GM23338 (cell line): Measurements from ENCODE around the gene CHRD. TPM values are rescaled to one million over a fixed set of nuclear protein-coding genes. Genes with fewer than 3 reads are reported as not detected.

ENCODE experiments used
- polyA plus RNA-seq: library from polyadenylated mRNA; unstranded; fragments of >200 nt; fragmentation: Nextera tagmentation; extraction: Ambion mirVana; gene quantifications from 2 replicates; pipeline ENCODE4 v1.2.1, GENCODE V29; 2016
- total RNA-seq: library from RNA; depleted of rRNA; stranded (reverse); fragments of >200 nt; shearing (Covaris generic); gene quantifications from 2 replicates; pipeline ENCODE4 v1.2.3, GENCODE V29; 2014; rRNA removed

CHRD gene
- total and polyA plus RNA-seq, 2 experiments from 2014 or later = 0.34 to 0.66 TPM

Other genes starting within 250 kb of the CHRD start
- 36.6 and 43.3 TPM in 2 replicates for gene EIF2B5, start 244.7 kb upstream of the CHRD start, total RNA-seq
- 26.4 and 27.8 TPM in 2 replicates for gene EIF2B5, start 244.7 kb upstream of the CHRD start, polyA plus RNA-seq
- gene DVL3, start 224.7 kb upstream of the CHRD start, total RNA-seq = 50.2 and 55.5 TPM in 2 replicates
- gene DVL3, start 224.7 kb upstream of the CHRD start, polyA plus RNA-seq = 25.6 and 33.5 TPM in 2 replicates
- 269 and 305 TPM in 2 replicates for gene AP2M1, start 205.2 kb upstream of the CHRD start, total RNA-seq
- 190 and 215 TPM in 2 replicates for gene AP2M1, start 205.2 kb upstream of the CHRD start, polyA plus RNA-seq
- gene ABCF3, start 193.9 kb upstream of the CHRD start, total RNA-seq = 48.9 and 60.4 TPM in 2 replicates
- gene ABCF3, start 193.9 kb upstream of the CHRD start, polyA plus RNA-seq = 32.7 and 33.4 TPM in 2 replicates
- 0.66 TPM in 1 of 2 replicates, not detected in the other for gene VWA5B2, start 150.5 kb upstream of the CHRD start, total RNA-seq
- not detected in 2 replicates for gene VWA5B2, start 150.5 kb upstream of the CHRD start, polyA plus RNA-seq
- 107 and 109 TPM in 2 replicates for gene ALG3, start 131.1 kb upstream of the CHRD start, total RNA-seq
- 76.9 and 87.9 TPM in 2 replicates for gene ALG3, start 131.1 kb upstream of the CHRD start, polyA plus RNA-seq
- gene EEF1AKMT4, start 130.4 kb upstream of the CHRD start, total RNA-seq = 9.8 and 14.3 TPM in 2 replicates
- 11.2 and 12.9 TPM in 2 replicates for gene EEF1AKMT4, start 130.4 kb upstream of the CHRD start, polyA plus RNA-seq
- gene CAMK2N2, start 118.5 kb upstream of the CHRD start, total RNA-seq = 1.3 and 1.5 TPM in 2 replicates
- gene CAMK2N2, start 118.5 kb upstream of the CHRD start, polyA plus RNA-seq = 0.32 and 0.63 TPM in 2 replicates
- 0.24 TPM in 1 of 2 replicates, not detected in the other for gene ECE2, start 104.0 kb upstream of the CHRD start, total RNA-seq
- 0.48 TPM in 1 of 2 replicates, not detected in the other for gene ECE2, start 104.0 kb upstream of the CHRD start, polyA plus RNA-seq
- 328 and 507 TPM in 2 replicates for gene PSMD2, start 80.8 kb upstream of the CHRD start, total RNA-seq
- 101 and 117 TPM in 2 replicates for gene PSMD2, start 80.8 kb upstream of the CHRD start, polyA plus RNA-seq
- 552 and 565 TPM in 2 replicates for gene EIF4G1, start 65.4 kb upstream of the CHRD start, total RNA-seq
- 227 and 239 TPM in 2 replicates for gene EIF4G1, start 65.4 kb upstream of the CHRD start, polyA plus RNA-seq
- 14.8 and 31.8 TPM in 2 replicates for gene FAM131A, start 42.5 kb upstream of the CHRD start, total RNA-seq
- gene FAM131A, start 42.5 kb upstream of the CHRD start, polyA plus RNA-seq = 6.7 and 9.6 TPM in 2 replicates
- gene CLCN2, start 18.4 kb upstream of the CHRD start, total RNA-seq = 9.2 and 10.7 TPM in 2 replicates
- gene CLCN2, start 18.4 kb upstream of the CHRD start, polyA plus RNA-seq = 5.4 and 7.0 TPM in 2 replicates
- gene POLR2H, start 18.3 kb upstream of the CHRD start, total RNA-seq = 182 and 199 TPM in 2 replicates
- 190 and 205 TPM in 2 replicates for gene POLR2H, start 18.3 kb upstream of the CHRD start, polyA plus RNA-seq
- 0.14 and 0.97 TPM in 2 replicates for gene THPO, start 1.8 kb upstream of the CHRD start, total RNA-seq
- 0.47 and 1.9 TPM in 2 replicates for gene THPO, start 1.8 kb upstream of the CHRD start, polyA plus RNA-seq
- gene EPHB3, start 181.7 kb downstream of the CHRD start, total RNA-seq = 1.0 and 2.0 TPM in 2 replicates
- gene EPHB3, start 181.7 kb downstream of the CHRD start, polyA plus RNA-seq = 0.54 and 0.57 TPM in 2 replicates